Skin epidermis (tissue), 12 donors: Measurements from ENCODE around the gene HRAS.

Experiments used
- H3K27ac ChIP-seq, 21 experiments: fragments of 200-600 bp; sonication (generic) in 11 of 21; one replicate each; pipeline ENCODE4 v1.5.0; 2020; ENCODE audit warnings: mild to moderate bottlenecking in 3 of 21, inconsistent platforms in 2 of 21, moderate library complexity in 2 of 21
- H3K4me3 ChIP-seq, 7 experiments: fragments of 200-600 bp; sonication (generic) in 2 of 7; one replicate each; pipeline ENCODE4 v1.5.0; 2020; ENCODE audit warnings: inconsistent platforms in 2 of 7, mild to moderate bottlenecking in 2 of 7, moderate library complexity in 1 of 7

Gene HRAS

GRCh38 chr11:488579-488978, 46.8 kb downstream of the HRAS start:
- no peak overlapping the region for H3K27ac ChIP-seq

GRCh38 chr11:488062-488461, 47.3 kb downstream of the HRAS start:
- H3K27ac ChIP-seq, result peak overlapping the region in 1 of 21 experiments; percentile 1
- H3K4me3 ChIP-seq, result no peak overlapping the region

More at GRCh38 chr11:488579-488978, 46.8 kb downstream of the HRAS start:
- no peak overlapping the region for H3K4me3 ChIP-seq

- peak overlapping the region in 1 of 21 experiments; percentile 1 for H3K27ac ChIP-seq
- H3K4me3 ChIP-seq, result no peak overlapping the region
Observed at GRCh38 chr11:487571-488021, 47.8 kb downstream of the HRAS start.

- H3K27ac ChIP-seq, result peak overlapping the region in 2 of 21 experiments; percentile 45 to 49
- no peak overlapping the region for H3K4me3 ChIP-seq
Observed at GRCh38 chr11:486189-486588, 49.2 kb downstream of the HRAS start.

GRCh38 chr11:484616-485015, 50.8 kb downstream of the HRAS start:
- Histone ChIP-seq H3K4me3 (no peak overlapping the region), H3K27ac (no peak overlapping the region)
